ENCODE measurements around the gene POLD1. TPM values are rescaled to one million over a fixed set of nuclear protein-coding genes. Genes with fewer than 3 reads are reported as not detected.

POLD1 gene
- total RNA-seq, 1 experiment from 2014 or later = 143 TPM

DNA sequence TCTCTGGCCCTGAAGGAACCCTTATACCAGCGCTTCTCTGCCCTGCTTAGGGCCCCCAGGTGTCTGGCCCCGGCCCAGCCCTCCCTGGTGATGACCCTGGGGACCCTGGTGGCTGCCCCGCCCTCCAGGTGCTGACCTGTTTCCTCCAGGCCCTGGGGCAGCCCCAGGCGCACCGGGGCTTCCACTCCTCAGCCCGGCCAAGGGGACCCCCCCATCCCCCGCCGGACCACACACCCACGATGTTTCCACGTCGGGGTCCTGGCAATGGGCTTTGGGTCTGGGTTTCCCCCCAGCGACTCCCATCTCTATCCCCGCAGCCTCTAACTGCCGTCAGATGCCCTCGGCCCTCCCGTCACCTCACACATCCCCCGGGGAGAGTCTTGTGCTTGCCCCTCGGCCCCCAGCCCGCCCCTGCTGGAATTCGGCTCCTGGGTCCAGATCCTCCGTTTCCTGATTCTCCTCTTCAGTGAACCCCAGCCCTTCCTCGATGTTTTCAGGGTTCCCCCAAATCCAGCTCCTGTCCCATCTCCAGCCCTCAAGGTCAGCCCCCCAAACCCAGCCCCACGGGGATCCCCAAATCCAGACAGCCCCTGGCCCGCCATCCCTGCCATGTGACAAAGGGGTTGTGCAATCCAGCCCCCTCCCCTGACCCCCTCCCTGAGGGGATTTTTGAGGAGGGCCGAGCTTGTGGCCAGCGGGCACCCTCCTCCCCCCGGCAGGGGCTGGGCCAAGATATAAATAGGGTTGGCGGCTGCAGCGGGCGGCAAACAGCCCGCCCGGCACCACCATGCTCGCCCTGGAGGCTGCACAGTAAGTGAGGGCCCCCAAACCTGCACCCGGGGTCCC is 34.3 kb downstream of the POLD1 start, which contains the start of gene SPIB:
Gene SPIB, plus strand, starts transcription at position 763 of the 846 bp plus-strand sequence. Its CDS starts 25 bp downstream, at position 788.
- ChIA-PET POLR2A (ENCODE audit: low non-redundant PET) (no interaction called here), CTCF (no interaction called here)
- no peak within 1 kb of the TSS for H3K4me3 ChIP-seq (ENCODE audit: low read depth, low read length, poor library complexity, severe bottlenecking)

DNA sequence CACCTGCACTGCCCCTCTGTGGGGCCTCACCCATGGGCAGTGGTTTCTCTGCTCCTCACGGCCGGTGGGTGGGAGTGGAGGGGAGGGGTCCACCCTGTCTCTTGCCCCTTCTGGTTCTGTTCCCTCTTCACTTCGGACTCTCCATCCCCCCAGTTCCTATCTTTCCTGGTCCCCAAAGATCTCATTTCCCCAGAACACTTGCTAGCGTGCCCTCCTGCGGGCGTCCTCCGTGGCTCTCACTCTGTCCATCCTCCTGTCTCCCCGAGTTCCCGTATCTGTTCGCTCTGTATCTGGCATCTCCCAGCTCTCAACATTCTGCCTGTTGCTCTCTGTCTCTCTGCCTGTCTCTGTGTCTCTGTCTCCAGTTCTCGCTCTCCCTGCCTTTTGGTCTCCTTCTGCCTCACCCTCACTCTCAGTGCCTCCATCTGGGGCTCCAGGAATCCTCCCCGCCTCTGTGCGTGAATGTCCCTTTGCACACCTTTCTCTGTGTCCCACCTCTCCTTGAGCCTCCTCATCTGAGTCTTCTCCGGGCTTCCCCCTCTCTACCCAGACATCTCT is 35.0 kb downstream of the POLD1 start:
- no peak for DNase-seq (ENCODE audit: low spot score)
- intact Hi-C loops (cut with micrococcal nuclease; ENCODE audit: unreplicated experiment) = no loop called here
- Histone ChIP-seq H3K36me3 (ENCODE audit: insufficient read depth, low read length, poor library complexity, severe bottlenecking) (no peaks in the 10 kb centered on the region), H3K4me1 (ENCODE audit: insufficient read depth, low read length, poor library complexity, severe bottlenecking) (no peaks in the 10 kb centered on the region), H3K27ac (ENCODE audit: low read depth, low read length, poor library complexity, severe bottlenecking) (no peak overlapping the region), H3K27me3 (replicated peaks; ENCODE audit: insufficient read depth, low read depth, low read length, poor library complexity) (no peaks in the 10 kb centered on the region), H3K4me3 (ENCODE audit: low read depth, low read length, poor library complexity, severe bottlenecking) (no peak overlapping the region), H3K9me3 (ENCODE audit: low read depth, low read length, poor library complexity, severe bottlenecking) (no peaks in the 10 kb centered on the region)
- POLR2A ChIA-PET (ENCODE audit: low non-redundant PET) = no interaction called here
- CTCF ChIA-PET = no interaction called here
- BruUV-seq (replicated peaks) = no TSS peak
- TF ChIP-seq, protein P1, sequence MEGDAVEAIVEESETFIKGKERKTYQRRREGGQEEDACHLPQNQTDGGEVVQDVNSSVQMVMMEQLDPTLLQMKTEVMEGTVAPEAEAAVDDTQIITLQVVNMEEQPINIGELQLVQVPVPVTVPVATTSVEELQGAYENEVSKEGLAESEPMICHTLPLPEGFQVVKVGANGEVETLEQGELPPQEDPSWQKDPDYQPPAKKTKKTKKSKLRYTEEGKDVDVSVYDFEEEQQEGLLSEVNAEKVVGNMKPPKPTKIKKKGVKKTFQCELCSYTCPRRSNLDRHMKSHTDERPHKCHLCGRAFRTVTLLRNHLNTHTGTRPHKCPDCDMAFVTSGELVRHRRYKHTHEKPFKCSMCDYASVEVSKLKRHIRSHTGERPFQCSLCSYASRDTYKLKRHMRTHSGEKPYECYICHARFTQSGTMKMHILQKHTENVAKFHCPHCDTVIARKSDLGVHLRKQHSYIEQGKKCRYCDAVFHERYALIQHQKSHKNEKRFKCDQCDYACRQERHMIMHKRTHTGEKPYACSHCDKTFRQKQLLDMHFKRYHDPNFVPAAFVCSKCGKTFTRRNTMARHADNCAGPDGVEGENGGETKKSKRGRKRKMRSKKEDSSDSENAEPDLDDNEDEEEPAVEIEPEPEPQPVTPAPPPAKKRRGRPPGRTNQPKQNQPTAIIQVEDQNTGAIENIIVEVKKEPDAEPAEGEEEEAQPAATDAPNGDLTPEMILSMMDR (conservative IDR thresholded peaks at IDR 0.05; ENCODE audit: low read depth, low read length) = no peak
- no peak for TF ChIP-seq EZH2 (IDR thresholded peaks at IDR 0.05; ENCODE audit: borderline replicate concordance, low read depth, low read length, poor library complexity, severe bottlenecking)

More for the DNA sequence above, 34.3 kb downstream of the POLD1 start, which contains the start of gene SPIB:
- BruUV-seq (replicated peaks) = no TSS peak
- Histone ChIP-seq H3K36me3 (ENCODE audit: insufficient read depth, low read length, poor library complexity, severe bottlenecking) (no peaks in the 10 kb centered on the region), H3K9me3 (ENCODE audit: low read depth, low read length, poor library complexity, severe bottlenecking) (no peaks in the 10 kb centered on the region), H3K27me3 (replicated peaks; ENCODE audit: insufficient read depth, low read depth, low read length, poor library complexity) (no peaks in the 10 kb centered on the region), H3K4me1 (ENCODE audit: insufficient read depth, low read length, poor library complexity, severe bottlenecking) (no peaks in the 10 kb centered on the region), H3K27ac (ENCODE audit: low read depth, low read length, poor library complexity, severe bottlenecking) (no peak within 1 kb of the TSS)
- intact Hi-C loops (cut with micrococcal nuclease; ENCODE audit: unreplicated experiment) = no loop called here
- TF ChIP-seq, protein P1 (conservative IDR thresholded peaks at IDR 0.05; ENCODE audit: low read depth, low read length) = no peak
- TF ChIP-seq EZH2 (IDR thresholded peaks at IDR 0.05; ENCODE audit: borderline replicate concordance, low read depth, low read length, poor library complexity, severe bottlenecking) = no peak
- no peak for DNase-seq (ENCODE audit: low spot score)

DNA sequence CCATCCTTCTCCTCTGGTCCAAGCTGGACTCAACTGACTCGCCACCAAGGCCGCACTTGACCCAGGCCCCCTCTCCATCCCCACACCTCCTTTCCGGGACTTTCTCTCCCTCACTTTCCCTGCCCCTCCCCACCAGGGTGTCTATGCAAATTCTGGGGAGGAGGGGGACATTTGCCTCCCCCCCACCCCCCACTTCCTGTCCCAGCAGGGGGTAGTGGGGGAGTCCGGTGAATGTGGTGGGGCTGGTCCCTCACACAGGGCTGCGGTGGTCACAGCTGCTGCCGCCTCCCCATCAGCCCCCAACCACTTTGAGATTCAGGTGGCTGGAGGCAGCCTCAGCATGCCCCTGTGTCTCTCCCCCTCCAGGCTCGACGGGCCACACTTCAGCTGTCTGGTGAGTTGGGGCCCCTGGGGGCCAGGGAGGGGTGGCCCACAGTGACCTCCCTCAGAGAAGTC is 35.5 kb downstream of the POLD1 start:
- H3K36me3 ChIP-seq (ENCODE audit: insufficient read depth, low read length, poor library complexity, severe bottlenecking) = no peaks in the 10 kb centered on the region
- H3K4me3 ChIP-seq (ENCODE audit: low read depth, low read length, poor library complexity, severe bottlenecking) = no peak overlapping the region
- H3K27me3 ChIP-seq (replicated peaks; ENCODE audit: insufficient read depth, low read depth, low read length, poor library complexity) = no peaks in the 10 kb centered on the region
- ChIA-PET CTCF (no interaction called here), POLR2A (ENCODE audit: low non-redundant PET) (no interaction called here)
- no peaks in the 10 kb centered on the region for H3K9me3 ChIP-seq (ENCODE audit: low read depth, low read length, poor library complexity, severe bottlenecking)
- no peaks in the 10 kb centered on the region for H3K4me1 ChIP-seq (ENCODE audit: insufficient read depth, low read length, poor library complexity, severe bottlenecking)
- intact Hi-C loops (cut with micrococcal nuclease; ENCODE audit: unreplicated experiment) = no loop called here
- no peak overlapping the region for H3K27ac ChIP-seq (ENCODE audit: low read depth, low read length, poor library complexity, severe bottlenecking)
- DNase-seq (ENCODE audit: low spot score) = no peak
- BruUV-seq (replicated peaks) = no TSS peak
- TF ChIP-seq EZH2 (IDR thresholded peaks at IDR 0.05; ENCODE audit: borderline replicate concordance, low read depth, low read length, poor library complexity, severe bottlenecking) = no peak
- TF ChIP-seq, protein P1 (conservative IDR thresholded peaks at IDR 0.05; ENCODE audit: low read depth, low read length) = no peak

Measured in A673 (cell line).